ENCODE measurements around the gene SLC8A2.
"Not testable (repeated sequence)": the region's sequence is repeated elsewhere in the genome, so short reads cannot be mapped to it uniquely, and the experiment has no call there.

Gene SLC8A2

GRCh38 chr19:47486900-47487299 is 15.2 kb upstream of the SLC8A2 start:
- no peak for DNase-seq

DNA sequence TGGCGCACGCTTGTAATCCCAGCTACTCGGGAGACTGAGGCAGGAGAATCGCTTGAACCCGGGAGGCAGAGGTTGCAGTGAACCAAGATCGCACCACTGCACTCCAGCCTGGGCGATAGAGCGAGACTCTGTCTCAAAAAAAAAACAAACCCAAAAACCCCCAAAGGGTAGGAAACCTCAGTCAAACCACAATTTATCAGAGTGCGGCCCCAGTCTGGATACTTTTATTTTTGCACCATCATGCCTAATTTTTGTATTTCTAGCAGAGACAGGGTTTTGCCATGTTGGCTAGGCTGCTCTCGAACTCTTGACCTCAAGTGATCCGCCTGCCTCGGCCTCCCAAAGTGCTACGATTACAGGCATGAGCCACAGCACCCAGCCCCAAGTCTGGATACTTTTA is 14.5 kb upstream of the SLC8A2 start:
- not testable (repeated sequence) for DNase-seq

DNA sequence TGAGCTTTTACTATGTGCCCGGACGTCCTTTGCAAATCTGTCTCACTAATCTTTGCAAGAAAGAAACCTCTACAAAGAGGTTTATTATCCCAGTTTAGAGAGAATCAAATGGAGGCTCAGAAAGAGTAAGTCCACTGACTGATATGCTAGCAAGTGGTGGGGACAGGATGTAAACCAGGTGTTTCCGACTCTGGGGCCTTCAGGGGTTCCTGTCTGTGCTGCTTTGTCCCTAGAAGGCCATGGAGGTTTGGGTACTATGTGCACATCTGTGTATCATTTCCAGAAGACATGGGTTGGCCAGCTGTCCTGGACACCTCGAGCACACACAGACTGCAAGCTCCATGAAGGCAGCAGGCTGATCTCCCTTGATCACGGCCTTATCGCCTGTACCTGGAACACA is 13.5 kb upstream of the SLC8A2 start:
- no peak for DNase-seq

DNA sequence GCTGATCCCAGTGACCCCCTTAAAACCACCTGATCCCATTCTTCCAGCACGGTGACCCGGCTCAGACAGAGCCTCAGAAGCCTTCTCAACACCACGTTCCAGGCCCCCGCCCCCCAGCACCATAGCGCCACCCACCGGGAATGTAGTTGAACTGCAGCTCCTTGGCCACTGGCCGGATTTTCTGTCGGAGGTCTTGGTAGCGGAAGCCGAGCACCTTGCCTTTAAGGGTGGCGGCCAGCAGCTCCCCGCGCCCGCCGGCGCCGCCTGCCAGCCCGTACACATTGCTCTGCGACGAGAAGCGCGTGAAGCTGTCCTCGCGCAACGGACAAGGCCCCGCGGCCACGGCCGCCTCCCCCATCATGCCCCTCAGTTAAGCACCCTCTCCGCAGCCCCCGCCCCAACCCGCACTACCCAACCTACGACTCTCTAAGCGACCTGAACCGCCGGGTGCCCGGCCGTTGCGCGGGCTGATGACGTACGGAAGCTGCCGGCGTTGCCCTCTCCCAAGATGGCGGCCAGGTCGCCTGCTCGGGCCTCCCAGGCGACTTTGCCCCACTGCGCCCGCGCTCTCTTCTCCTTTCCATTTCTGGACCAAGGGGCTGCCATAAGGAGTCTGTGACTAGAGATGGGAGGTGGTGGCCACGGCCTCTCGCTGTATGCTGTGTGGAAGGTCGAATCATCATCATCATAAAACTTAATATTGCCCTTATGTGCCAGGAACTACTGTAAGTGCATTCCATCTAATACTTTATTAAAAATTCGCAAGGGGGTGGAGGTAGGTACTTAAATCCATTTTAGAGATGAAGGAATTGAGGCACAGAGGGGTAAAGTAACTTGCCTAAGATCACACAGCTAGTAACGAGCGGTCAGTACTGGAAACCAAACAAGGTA is 12.4 kb upstream of the SLC8A2 start, which contains the start of gene KPTN:
Gene KPTN, minus strand, starts transcription at position 420 of the 891 bp plus-strand sequence. Its CDS starts 59 bp downstream, at position 361.
- DNase-seq = peak; percentile 88

GRCh38 chr19:47483200-47483599 is 11.5 kb upstream of the SLC8A2 start:
- DNase-seq = no peak

DNA sequence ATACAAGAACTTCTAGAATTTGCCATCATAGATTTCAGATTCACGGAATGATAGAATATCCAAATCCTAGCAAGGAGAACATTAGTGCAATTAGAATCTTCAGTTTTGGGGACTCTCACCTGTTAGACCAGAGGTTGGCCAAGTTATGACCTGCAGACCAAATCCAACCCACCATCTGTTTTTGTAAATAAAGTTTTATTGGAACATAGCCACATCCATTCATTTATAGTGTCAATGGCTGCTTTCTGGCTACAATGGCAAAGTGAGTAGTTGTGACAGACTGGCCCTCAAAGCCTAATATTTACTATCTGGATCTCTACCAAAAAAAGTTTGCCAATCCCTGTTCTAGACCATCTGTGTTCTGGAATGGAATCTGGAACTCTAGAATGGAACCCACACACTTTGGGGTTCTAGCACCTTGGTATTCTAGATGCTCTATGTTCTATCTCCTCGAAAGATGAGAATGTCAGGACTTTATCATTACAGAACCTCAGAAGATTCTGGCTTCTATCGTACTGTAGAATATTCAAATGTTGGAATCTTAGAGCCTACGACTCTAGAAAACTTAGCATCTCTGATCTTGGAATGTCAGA is 9.9 kb upstream of the SLC8A2 start:
- no peak for DNase-seq

DNA sequence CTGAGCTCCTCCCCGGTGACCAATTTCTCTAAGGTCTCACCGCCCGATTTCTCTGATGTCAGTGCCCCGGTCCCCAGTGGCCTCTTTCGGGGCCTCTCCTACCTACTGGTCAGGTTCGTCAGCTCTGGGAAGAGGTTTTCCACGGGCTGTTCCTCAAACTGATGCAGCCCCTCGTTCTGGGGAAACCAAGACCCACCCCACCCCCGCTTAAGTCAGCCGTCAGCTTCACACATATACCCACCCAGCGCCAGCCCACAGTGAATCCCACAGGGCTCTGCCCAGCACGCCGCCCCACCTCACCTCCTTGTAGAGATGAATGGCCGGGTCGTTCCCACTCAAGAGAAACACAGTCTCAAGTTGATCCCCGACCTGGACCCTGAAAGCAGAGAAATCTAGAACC is 9.0 kb upstream of the SLC8A2 start:
- no peak for DNase-seq

- DNase-seq = no peak
These were observed 8.2 kb upstream of the SLC8A2 start for GRCh38 chr19:47479701-47480503.

- DNase-seq = no peak
These were observed 4.8 kb upstream of the SLC8A2 start for GRCh38 chr19:47476438-47476972.

DNA sequence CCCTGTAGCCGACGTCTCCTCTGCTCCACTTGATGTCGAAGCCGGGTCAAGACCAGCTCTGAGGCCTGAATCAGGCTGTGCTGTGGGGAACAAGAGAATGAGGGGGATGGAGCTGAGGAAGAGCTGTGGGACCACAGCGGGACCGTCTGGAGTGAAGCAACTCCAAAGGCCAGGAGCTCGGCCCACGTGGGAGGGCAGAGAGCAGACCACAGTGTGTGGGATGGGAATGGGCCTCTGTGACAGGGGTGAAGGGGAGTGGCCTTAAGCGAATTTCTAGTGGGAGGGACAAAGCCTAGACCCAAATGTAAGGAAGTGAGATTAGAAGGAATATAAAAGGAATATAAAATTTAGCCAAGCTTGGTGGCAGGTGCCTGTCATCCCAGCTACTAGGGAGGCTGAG is 3.8 kb upstream of the SLC8A2 start:
- DNase-seq = no peak

- DNase-seq = no peak
These were observed 1.6 kb upstream of the SLC8A2 start for GRCh38 chr19:47473336-47473735.

DNA sequence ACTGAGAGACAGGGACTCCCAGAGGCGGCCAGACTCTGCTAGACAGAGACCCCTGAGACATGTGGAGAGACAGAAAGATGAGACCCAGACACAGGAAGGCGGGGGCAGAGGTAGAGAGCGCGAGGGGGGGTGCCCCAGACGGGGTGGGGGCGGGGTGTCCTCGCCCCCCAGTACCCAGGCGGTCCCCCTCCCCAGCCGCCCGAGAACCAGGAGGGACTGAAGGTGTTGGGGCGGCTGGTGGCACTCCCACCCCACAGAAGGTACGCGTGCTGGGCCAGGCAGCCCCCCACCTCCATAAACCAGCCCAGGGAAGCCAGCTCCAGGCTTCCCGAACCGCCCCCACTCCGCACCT is 336 bp downstream of the SLC8A2 start:
- DNase-seq = no peak

DNA sequence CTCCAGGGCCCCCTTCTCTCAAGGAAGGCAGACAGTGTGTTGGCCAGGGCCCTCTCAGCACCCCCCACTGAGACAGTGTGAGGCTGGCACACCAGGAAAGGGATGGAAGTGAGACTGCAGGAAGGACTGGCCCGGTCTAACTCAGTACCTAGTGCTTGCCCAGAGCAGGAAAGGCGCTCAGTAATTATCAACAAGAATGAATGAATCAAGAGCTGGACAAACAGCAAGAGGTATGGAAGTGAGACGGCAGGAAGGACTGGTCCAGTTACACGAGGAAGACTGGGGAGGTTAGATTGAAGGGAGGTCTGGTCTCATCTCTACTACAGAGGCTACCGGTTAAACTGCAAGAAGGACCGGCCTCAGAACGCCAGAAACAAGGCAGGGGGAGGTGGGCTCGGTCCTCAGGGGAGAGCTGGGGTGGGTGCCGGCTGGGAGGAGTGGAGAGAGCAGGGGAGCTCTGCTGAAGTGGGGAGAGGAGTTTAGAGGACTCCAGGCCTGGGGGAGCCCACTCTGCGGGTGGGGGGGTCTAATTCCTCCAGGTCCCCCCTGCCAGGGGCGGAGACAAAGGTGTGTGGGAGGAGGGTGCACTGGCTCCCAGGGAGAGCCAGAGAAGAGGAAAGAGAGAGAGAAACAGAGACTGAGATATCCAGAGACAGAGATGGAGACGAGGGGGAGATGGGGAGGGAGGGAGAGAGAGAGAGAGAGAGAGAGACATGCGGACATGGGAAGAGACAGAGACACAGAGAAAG is 1.1 kb downstream of the SLC8A2 start:
- DNase-seq = no peak

DNA sequence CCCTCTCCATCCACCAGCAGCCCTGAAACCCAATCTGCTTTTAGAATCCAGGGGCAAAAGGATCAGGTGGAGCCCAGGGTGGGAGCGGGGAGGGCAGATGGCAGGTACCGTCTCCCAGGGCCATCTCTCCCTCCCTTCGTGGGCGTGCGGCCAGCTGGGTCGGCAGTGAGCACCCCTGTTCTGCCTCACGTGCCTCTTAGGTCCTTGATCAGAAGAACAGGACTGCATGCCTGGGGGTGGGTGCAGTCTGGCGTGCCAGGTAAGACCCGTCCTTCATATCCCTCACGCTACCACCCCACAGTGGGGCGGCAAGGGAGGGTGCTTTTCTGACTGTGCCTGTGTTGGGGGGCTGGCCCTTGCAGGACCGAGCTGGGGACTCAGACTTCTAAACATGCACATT is 2.0 kb downstream of the SLC8A2 start:
- DNase-seq = no peak

GRCh38 chr19:47469363-47469700 is 2.4 kb downstream of the SLC8A2 start:
- DNase-seq = no peak

- no peak for DNase-seq
These were observed 3.8 kb downstream of the SLC8A2 start for GRCh38 chr19:47467914-47468313.

DNA sequence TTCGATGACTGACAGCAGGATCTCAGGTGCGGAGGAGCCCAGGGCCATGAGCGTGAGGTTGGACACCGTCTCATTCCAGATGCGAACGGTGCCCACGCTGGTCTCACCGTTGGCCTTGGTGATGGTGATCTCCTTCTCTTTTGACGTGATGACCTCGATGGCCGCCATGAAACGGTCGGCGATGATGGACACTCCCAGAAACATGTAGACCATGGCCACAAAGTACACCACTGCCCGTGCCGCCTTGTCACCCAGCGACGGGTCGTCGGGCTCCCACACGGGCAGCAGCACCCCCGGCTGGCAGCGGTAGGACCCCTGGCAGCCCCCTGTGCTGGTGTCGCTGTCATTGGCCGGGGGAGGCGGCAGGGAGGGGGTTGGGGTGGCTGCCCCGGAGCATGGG is 5.7 kb downstream of the SLC8A2 start:
- DNase-seq = no peak

- no peak for DNase-seq
These were observed 6.8 kb downstream of the SLC8A2 start for GRCh38 chr19:47464675-47465419.

DNA sequence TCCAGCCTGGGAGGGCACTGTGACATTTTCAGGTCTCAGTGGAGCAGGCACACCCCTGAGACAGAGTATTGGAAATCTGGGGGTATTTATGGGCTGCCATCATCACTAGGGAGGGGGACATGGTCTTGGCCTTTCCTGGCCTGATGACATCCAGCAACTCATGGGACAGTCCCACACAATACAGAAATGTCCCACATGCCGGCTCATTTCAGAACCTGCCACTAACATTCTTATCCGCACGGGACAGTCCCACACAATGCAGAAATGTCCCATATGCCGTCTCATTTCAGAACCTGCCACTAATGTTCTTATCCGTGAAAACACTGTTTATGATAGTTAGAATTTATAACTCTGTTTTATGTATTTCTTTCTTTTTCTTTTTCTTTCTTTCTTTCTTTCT is 9.8 kb downstream of the SLC8A2 start:
- no peak for DNase-seq

DNA sequence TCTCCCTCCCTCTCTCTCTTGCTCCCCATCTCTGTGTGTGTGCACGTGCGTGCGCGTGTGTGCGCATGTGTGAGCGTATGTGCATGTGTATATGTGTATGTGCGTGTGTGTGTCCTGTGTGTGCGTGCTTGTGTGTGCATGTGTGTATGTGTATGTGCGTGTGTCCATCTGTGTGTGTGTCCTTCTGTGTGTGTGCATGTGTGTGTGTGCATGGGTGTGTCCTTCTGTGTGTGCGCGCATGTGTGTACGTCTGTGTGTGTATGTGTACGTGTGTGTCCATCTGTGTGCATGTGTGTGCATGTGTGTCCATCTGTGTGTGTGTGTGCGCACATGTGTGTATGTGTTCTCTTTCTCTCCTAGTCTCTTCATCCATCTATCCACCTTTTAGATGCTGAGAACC is 12.2 kb downstream of the SLC8A2 start:
- DNase-seq = no peak

- no peak for DNase-seq
These were observed 13.0 kb downstream of the SLC8A2 start for GRCh38 chr19:47458672-47459071.

Data from CD4-positive, alpha-beta T cell treated with Interleukin-17A for 4 hours (primary cell).